ENCODE data around the gene CAGE1. TPM values are rescaled to one million over a fixed set of nuclear protein-coding genes. Genes with fewer than 3 reads are reported as not detected.

CAGE1 gene
- total and polyA plus RNA-seq, 4 donors: 0.15 TPM; not detected in 3

DNA sequence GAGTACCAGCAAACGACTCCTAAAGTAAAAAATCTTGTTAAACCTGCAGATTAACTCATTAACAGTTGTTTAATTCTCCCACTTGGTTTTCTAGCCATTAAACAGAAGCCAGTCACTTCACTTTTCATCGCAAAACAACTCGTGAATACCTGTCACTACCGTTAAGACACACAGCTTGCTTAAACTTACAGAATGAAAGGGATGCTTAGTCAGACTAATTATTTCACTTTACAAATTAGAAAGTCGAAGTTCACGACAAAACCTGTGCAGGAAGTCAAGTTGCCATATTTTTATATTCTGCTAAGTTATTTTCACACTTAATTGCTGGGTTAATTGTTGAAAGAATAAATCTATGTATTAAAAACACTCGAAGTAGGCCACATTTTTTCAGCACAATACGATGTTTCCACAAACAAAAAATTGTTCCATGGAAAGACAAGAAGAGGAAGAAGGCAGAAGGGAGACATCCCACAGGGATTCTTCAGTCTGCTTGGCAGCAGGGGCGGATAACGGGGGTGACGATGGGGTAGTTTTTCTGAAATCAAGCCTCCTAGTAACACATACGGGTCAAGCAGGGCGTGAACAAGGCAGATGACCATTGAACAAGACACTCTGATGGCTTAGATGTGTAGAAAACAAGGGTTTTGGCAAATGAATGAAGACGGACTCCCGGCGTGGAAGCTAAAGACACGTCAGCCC is 77.5 kb downstream of the CAGE1 start:
- peaks cover 0 to 19% (median 6%) of the 10 kb centered on the region in 5 donors for H3K4me1 ChIP-seq (ENCODE audit: control insufficient read depth in 5 of 5, insufficient read depth in 5 of 5, low read length in 5 of 5)
- peak overlapping the region; percentile 88 to 95 for H3K9ac ChIP-seq (ENCODE audit: insufficient read depth in 1 of 2, low read length in 2 of 2)
- peak overlapping the region; percentile 92 to 93 for H3K27ac ChIP-seq (ENCODE audit: low read depth in 1 of 2, low read length in 1 of 2)
- peak in 1 of 3 donors; percentile 21 for DNase-seq
- no peak for TF ChIP-seq CTCF (IDR thresholded peaks at IDR 0.05; ENCODE audit: control extremely low read depth, extremely low read depth)
- 3% methylated on average over 17 of the region's 17 CpGs for WGBS, 2 donors
- no peak for ATAC-seq (ENCODE audit: insufficient read depth, low FRiP score)
- no peaks in the 10 kb centered on the region for H3K9me3 ChIP-seq (ENCODE audit: control insufficient read depth in 4 of 4, insufficient read depth in 3 of 4, low read length in 3 of 4)
- H3K36me3 ChIP-seq (ENCODE audit: control insufficient read depth in 4 of 4, insufficient read depth in 4 of 4, low read length in 4 of 4): peaks cover 6 to 24% (median 10%) of the 10 kb centered on the region in 4 donors
- peak overlapping the region; percentile 94 for H3K4me3 ChIP-seq
- no peaks in the 10 kb centered on the region for H3K27me3 ChIP-seq (ENCODE audit: control insufficient read depth in 3 of 3, insufficient read depth in 3 of 3, low read length in 2 of 3)

DNA sequence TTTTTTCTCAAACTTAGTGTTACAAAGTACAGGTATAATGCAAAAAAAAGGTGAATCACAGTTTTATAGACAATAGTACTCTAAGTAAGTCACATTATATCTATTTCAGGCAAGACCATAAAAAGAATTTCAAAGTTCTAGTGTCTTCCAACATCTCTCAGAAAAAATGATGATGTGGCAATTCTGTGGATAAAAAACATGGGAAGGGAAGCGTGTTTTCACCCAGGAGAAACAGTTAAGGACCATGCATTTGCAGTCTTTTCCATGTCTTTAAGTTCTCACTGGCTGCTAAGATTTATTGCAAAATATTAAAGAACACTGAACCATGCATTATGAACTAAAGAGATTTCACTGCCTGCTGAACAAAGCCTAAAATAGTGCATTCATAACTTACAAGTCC is 78.4 kb downstream of the CAGE1 start:
- Histone ChIP-seq H3K27me3 (ENCODE audit: control insufficient read depth in 3 of 3, insufficient read depth in 3 of 3, low read length in 2 of 3) (no peaks in the 10 kb centered on the region), H3K9ac (ENCODE audit: insufficient read depth in 1 of 2, low read length in 2 of 2) (no peak overlapping the region), H3K9me3 (ENCODE audit: control insufficient read depth in 4 of 4, insufficient read depth in 3 of 4, low read length in 3 of 4) (no peaks in the 10 kb centered on the region), H3K27ac (ENCODE audit: low read depth in 1 of 2, low read length in 1 of 2) (no peak overlapping the region), H3K4me1 (ENCODE audit: control insufficient read depth in 5 of 5, insufficient read depth in 5 of 5, low read length in 5 of 5) (peaks cover 0 to 19% (median 6%) of the 10 kb centered on the region in 5 donors), H3K4me3 (no peak overlapping the region), H3K36me3 (ENCODE audit: control insufficient read depth in 4 of 4, insufficient read depth in 4 of 4, low read length in 4 of 4) (peaks cover 7 to 24% (median 11%) of the 10 kb centered on the region in 4 donors)
- ATAC-seq (ENCODE audit: insufficient read depth, low FRiP score) (no peak), DNase-seq (peak in 2 of 3 donors; percentile 34 to 49)
- no peak for TF ChIP-seq CTCF (IDR thresholded peaks at IDR 0.05; ENCODE audit: control extremely low read depth, extremely low read depth)
- WGBS, 2 donors: 45 to 69% methylated on average over 1 of the region's 1 CpG

DNA sequence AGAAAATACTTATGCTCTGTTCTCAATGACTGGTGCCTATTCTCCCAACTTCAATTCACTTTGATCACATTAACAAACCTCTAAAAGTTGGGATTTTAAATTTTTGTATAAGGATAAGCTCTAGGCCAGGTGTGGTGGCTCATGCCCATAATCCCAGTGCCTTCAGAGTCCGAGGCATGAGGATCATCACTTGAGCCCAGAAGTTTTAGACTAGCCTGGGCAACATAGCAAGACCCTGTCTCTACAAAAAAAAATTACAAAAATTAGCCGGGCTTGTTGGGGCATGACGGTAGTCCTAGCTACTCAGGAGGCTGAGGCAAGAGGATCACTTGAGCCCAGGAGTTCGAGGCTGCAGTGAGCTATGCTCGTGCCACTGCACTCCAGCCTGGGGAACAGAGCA is 80.5 kb downstream of the CAGE1 start:
- H3K9me3 ChIP-seq (ENCODE audit: control insufficient read depth in 4 of 4, insufficient read depth in 3 of 4, low read length in 3 of 4): no peaks in the 10 kb centered on the region
- no peak overlapping the region for H3K27ac ChIP-seq (ENCODE audit: low read depth in 1 of 2, low read length in 1 of 2)
- H3K27me3 ChIP-seq (ENCODE audit: control insufficient read depth in 3 of 3, insufficient read depth in 3 of 3, low read length in 2 of 3): no peaks in the 10 kb centered on the region
- peaks cover 14 to 30% (median 20%) of the 10 kb centered on the region in 4 donors for H3K36me3 ChIP-seq (ENCODE audit: control insufficient read depth in 4 of 4, insufficient read depth in 4 of 4, low read length in 4 of 4)
- no peak for ATAC-seq (ENCODE audit: insufficient read depth, low FRiP score)
- no peak overlapping the region for H3K4me3 ChIP-seq
- peaks cover 0 to 19% (median 6%) of the 10 kb centered on the region in 5 donors for H3K4me1 ChIP-seq (ENCODE audit: control insufficient read depth in 5 of 5, insufficient read depth in 5 of 5, low read length in 5 of 5)
- 56 to 98% methylated on average over 5 of the region's 5 CpGs for WGBS, 2 donors
- DNase-seq: no peak
- TF ChIP-seq CTCF (IDR thresholded peaks at IDR 0.05; ENCODE audit: control extremely low read depth, extremely low read depth): no peak
- no peak overlapping the region for H3K9ac ChIP-seq (ENCODE audit: insufficient read depth in 1 of 2, low read length in 2 of 2)
